Activated T-cell treated with anti-CD3 and anti-CD28 coated beads, Interleukin-2, amount 50 U/mL, for 72 hours (primary cell): ENCODE data around the gene LRFN2. TPM values are rescaled to one million over a fixed set of nuclear protein-coding genes. Genes with fewer than 3 reads are reported as not detected.

Source experiments
- ATAC-seq, 2 donors: fragments of 150-1000 bp; cut with Tn5 transposase; replicated peaks in 1 of 2; 2 replicates each; pipeline ENCODE4 v1.10.0; 2021; ENCODE audit warnings: moderate library complexity in 2 of 2, mild to moderate bottlenecking in 1 of 2
- DNase-seq, 2 donors: peaks; one replicate each; pipeline ENCODE4 v3.0.0; 2021 to 2022; ENCODE audit warnings: mixed read lengths in 1 of 2
- H3K27ac Mint-ChIP-seq: one replicate; pipeline ENCODE4 v1.8.0; 2022; ENCODE audit warnings: mild to moderate bottlenecking, moderate library complexity, mixed read lengths
- H3K27me3 Mint-ChIP-seq: one replicate; pipeline ENCODE4 v1.8.0; 2022; ENCODE audit warnings: low read depth, mixed read lengths
- H3K36me3 Mint-ChIP-seq, 2 donors: one replicate each; pipeline ENCODE4 v1.8.0; 2022; ENCODE audit warnings: mixed read lengths in 2 of 2, mild to moderate bottlenecking in 1 of 2; ENCODE audit not compliant: insufficient read depth in 2 of 2
- H3K4me1 Mint-ChIP-seq: one replicate; pipeline ENCODE4 v1.8.0; 2022; ENCODE audit warnings: low read depth, mixed read lengths
- H3K4me3 Mint-ChIP-seq, 2 donors: one replicate each; pipeline ENCODE4 v1.8.0; 2022; ENCODE audit warnings: mild to moderate bottlenecking in 2 of 2, mixed read lengths in 2 of 2, moderate library complexity in 2 of 2
- H3K9me3 Mint-ChIP-seq, 2 donors: one replicate each; pipeline ENCODE4 v1.8.0; 2022; ENCODE audit warnings: mixed read lengths in 2 of 2
- total RNA-seq, 2 donors: library from RNA; stranded (reverse); gene quantifications; one replicate each; pipeline ENCODE4 v1.2.3, GENCODE V29; 2022

LRFN2 gene
- total RNA-seq, 2 donors from 2014 or later, result 0.12 TPM; not detected in 1

GRCh38 chr6:40517654-40518053, 69.5 kb downstream of the LRFN2 start:
- DNase-seq (no peak), ATAC-seq (no peak)
- no peaks in the 10 kb centered on the region for H3K36me3 Mint-ChIP-seq
- H3K4me3 Mint-ChIP-seq, result no peak overlapping the region
- peaks cover 4% of the 10 kb centered on the region for H3K4me1 Mint-ChIP-seq
- H3K9me3 Mint-ChIP-seq, result no peaks in the 10 kb centered on the region
- peaks cover 11% of the 10 kb centered on the region for H3K27me3 Mint-ChIP-seq
- no peak overlapping the region for H3K27ac Mint-ChIP-seq

DNA sequence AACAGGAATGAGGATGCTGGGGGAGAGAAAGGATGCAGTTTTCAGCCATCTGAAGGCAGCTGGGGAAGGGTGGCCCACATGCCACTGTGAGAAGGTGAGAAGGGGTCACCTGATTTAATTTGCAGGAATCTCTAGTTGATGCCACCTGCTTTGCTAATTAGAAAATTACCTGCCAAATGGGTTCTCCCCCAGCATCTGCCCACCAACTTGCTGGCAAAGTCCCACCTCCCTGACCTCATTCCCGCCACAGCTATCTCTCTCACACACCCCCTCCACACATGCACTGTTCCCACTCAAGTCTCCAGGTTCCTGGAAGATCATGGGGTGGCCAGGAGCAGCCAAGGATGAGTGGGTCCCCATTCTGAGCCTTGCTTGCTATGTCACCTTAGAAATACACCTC, 70.7 kb downstream of the LRFN2 start:
- Mint-ChIP-seq H3K4me3 (no peak overlapping the region), H3K27me3 (peaks cover 11% of the 10 kb centered on the region), H3K27ac (no peak overlapping the region), H3K36me3 (no peaks in the 10 kb centered on the region), H3K9me3 (no peaks in the 10 kb centered on the region), H3K4me1 (peaks cover 8% of the 10 kb centered on the region)
- no peak for DNase-seq
- ATAC-seq, result no peak

DNA sequence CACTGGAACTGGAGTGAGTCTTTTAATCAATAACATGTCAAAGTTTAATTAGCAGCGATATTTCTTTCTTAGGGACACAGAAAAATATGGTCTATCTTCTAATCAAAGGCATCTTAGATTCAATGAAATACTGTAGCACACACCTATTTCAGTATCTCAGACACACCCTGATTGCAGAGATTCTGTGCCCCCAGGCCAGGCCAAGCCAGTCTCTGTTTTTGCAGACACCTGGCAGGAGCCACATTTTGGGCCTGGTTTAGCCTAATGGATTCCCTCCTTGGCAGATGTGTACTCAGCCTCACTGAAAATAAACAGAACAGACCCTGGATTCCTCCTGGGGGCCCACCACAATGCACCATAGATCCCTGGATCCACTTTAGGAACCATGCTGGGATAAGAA, 74.8 kb downstream of the LRFN2 start:
- no peaks in the 10 kb centered on the region for H3K27me3 Mint-ChIP-seq
- H3K4me3 Mint-ChIP-seq, result no peak overlapping the region
- no peak for ATAC-seq
- no peaks in the 10 kb centered on the region for H3K9me3 Mint-ChIP-seq
- no peak for DNase-seq
- H3K4me1 Mint-ChIP-seq, result peaks cover 19% of the 10 kb centered on the region
- H3K27ac Mint-ChIP-seq, result no peak overlapping the region
- H3K36me3 Mint-ChIP-seq, result no peaks in the 10 kb centered on the region

DNA sequence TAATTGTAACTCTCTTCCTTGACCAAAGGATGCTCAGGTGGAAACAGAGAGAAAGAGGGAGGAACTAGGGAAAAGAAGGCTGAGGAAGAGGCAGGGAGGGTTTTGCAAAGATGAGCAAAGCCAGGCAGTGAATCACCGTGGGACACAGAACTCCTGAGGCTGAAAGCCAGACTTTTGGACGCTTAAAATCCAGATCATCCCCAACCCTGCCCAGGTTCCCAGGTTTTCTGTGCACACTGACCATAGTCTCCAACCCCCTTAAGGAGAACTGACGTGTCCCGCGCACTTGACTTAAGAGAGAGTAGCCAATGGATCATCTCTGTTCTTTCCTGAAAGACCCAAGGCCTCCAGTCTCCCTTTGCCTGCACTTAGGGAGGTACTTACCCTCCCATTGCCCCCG, 75.3 kb downstream of the LRFN2 start:
- no peaks in the 10 kb centered on the region for H3K9me3 Mint-ChIP-seq
- no peak for DNase-seq
- no peaks in the 10 kb centered on the region for H3K36me3 Mint-ChIP-seq
- peaks cover 19% of the 10 kb centered on the region for H3K4me1 Mint-ChIP-seq
- ATAC-seq, result no peak
- H3K27me3 Mint-ChIP-seq, result no peaks in the 10 kb centered on the region
- H3K27ac Mint-ChIP-seq, result no peak overlapping the region
- no peak overlapping the region for H3K4me3 Mint-ChIP-seq

DNA sequence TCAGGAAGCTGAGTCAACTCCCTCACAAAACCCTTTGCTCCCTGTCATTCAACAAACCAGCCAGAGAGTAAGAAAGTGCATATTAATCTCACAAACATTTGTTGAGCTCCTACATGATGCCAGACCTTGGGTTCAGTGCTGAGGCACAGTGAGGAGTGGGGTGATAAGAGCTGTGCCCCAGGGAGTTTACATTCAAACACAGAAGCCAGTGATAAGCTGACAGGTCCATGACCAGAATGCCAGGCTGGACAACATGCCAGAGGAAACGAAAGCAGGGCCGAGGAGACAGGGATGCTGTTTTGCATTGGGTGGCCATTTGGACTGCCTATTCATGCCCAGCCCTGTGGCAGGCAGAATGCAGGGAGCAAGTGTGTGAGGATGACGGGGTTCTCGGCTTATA, 76.7 kb downstream of the LRFN2 start:
- DNase-seq, result no peak
- Mint-ChIP-seq H3K36me3 (no peaks in the 10 kb centered on the region), H3K27me3 (no peaks in the 10 kb centered on the region), H3K27ac (no peak overlapping the region), H3K9me3 (no peaks in the 10 kb centered on the region), H3K4me1 (peaks cover 19% of the 10 kb centered on the region), H3K4me3 (no peak overlapping the region)
- ATAC-seq, result no peak

DNA sequence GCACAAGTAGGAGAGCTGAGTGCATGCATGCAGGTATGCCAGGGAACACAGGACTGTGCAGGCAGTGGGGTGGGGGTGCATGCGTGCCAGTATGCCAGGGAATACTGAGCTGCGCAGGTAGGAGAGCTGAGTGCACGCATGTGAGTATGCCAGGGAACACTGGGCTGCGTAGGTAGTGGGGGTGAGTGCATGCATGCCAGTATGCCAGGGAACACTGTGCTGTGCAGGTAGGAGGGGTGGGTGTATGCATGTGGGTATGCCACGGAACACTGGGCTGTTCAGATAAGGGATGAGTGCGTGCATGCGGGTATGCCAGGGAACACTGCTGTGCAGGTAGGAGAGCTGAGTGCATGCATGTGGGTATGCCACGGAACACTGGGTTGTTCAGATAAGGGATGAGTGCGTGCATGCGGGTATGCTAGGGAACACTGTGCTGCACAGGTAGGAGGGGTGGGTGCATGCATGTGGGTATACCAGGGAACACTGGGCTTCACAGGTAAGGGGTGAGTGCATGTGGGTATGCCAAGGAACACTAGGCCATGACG, 77.4 kb downstream of the LRFN2 start:
- DNase-seq (no peak), ATAC-seq (no peak)
- no peaks in the 10 kb centered on the region for H3K27me3 Mint-ChIP-seq
- H3K4me3 Mint-ChIP-seq, result no peak overlapping the region
- no peaks in the 10 kb centered on the region for H3K36me3 Mint-ChIP-seq
- H3K9me3 Mint-ChIP-seq, result no peaks in the 10 kb centered on the region
- H3K27ac Mint-ChIP-seq, result no peak overlapping the region
- H3K4me1 Mint-ChIP-seq, result peaks cover 19% of the 10 kb centered on the region

- Mint-ChIP-seq H3K36me3 (no peaks in the 10 kb centered on the region), H3K4me1 (peaks cover 19% of the 10 kb centered on the region), H3K9me3 (no peaks in the 10 kb centered on the region), H3K4me3 (no peak overlapping the region), H3K27ac (no peak overlapping the region), H3K27me3 (no peaks in the 10 kb centered on the region)
- DNase-seq (peak; percentile 8 to 28), ATAC-seq (peak; percentile 86 to 91)
Observed at GRCh38 chr6:40509086-40509485, 78.1 kb downstream of the LRFN2 start.

DNA sequence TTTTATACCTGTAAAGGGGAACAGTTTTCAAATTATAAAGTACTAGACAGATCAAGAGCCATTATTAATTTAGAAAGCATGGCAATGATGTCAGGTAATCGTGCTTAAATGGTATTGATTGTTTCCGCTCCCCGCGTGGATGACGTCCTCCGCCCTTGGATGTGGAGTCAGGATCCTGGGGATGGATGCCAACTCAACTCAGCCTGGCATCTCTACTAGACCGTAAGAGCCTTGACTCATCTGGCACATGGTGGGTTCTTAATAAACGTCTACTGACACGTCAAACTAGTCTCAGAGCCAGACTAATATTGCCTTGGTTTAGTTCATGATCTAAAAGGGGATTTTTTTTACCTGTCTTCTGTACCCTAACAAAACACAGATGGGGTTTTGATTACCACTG, 80.2 kb downstream of the LRFN2 start:
- H3K27me3 Mint-ChIP-seq, result no peaks in the 10 kb centered on the region
- no peak for ATAC-seq
- no peaks in the 10 kb centered on the region for H3K9me3 Mint-ChIP-seq
- H3K36me3 Mint-ChIP-seq, result no peaks in the 10 kb centered on the region
- no peak overlapping the region for H3K27ac Mint-ChIP-seq
- H3K4me3 Mint-ChIP-seq, result no peak overlapping the region
- DNase-seq, result no peak
- H3K4me1 Mint-ChIP-seq, result peaks cover 19% of the 10 kb centered on the region

DNA sequence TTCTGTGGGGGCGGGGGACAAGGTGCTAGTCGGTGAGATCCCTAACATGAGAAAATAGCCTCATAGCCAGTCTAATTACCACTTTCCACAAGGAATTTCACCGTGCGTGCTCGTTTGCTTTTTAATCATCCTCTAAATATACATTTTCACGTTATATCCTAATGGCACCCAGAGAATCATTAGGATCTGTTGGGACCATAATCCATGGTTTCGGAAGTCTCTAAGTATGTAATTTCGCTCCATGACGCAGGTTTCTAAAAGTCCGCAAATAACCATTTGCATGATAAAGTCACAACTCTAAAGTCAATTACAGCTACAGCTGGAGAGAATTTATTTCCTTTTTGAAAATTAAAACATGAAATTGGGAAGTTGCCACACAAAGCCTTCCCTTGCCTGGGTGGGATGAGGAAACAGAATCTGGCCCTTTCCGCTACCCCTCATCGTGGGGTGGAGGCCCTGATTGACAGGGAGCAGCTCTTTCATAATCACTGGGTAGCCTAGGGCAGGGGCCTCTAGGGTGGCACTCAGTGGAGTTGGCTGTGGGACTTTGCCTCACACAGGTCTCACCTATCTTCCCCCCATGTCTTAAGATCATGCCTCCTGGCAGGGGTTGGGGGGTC, 81.9 kb downstream of the LRFN2 start:
- Mint-ChIP-seq H3K9me3 (no peaks in the 10 kb centered on the region), H3K27me3 (no peaks in the 10 kb centered on the region), H3K4me3 (no peak overlapping the region), H3K27ac (no peak overlapping the region), H3K36me3 (no peaks in the 10 kb centered on the region), H3K4me1 (peaks cover 9% of the 10 kb centered on the region)
- ATAC-seq, result no peak
- DNase-seq, result no peak

GRCh38 chr6:40504274-40504673, 82.9 kb downstream of the LRFN2 start:
- H3K9me3 Mint-ChIP-seq, result no peaks in the 10 kb centered on the region
- ATAC-seq (no peak), DNase-seq (no peak)
- H3K4me3 Mint-ChIP-seq, result no peak overlapping the region
- H3K4me1 Mint-ChIP-seq, result peaks cover 6% of the 10 kb centered on the region
- no peaks in the 10 kb centered on the region for H3K36me3 Mint-ChIP-seq
- H3K27ac Mint-ChIP-seq, result no peak overlapping the region
- H3K27me3 Mint-ChIP-seq, result no peaks in the 10 kb centered on the region

DNA sequence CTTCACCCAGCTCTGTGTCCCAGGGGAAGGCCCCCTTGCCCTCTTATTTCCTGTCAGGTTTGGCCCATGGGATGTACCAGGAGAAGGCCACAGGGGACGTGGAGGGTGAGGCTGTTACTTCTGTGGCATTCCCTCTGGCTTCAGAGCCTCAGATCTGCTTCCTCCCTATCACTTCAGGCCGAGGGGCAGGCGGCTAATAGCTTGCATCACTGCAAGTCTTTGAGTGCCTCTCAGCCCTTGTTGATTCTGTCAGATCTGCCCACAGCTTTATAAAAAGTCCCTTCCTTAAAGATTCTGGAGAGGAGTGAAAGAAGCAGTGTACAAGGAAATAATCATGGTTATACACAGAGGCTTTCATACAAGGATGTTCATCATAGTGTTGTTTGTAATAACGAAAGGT, 86.9 kb downstream of the LRFN2 start:
- H3K27ac Mint-ChIP-seq, result no peak overlapping the region
- H3K9me3 Mint-ChIP-seq, result no peaks in the 10 kb centered on the region
- no peak for DNase-seq
- no peak overlapping the region for H3K4me3 Mint-ChIP-seq
- H3K27me3 Mint-ChIP-seq, result no peaks in the 10 kb centered on the region
- no peaks in the 10 kb centered on the region for H3K36me3 Mint-ChIP-seq
- no peak for ATAC-seq
- no peaks in the 10 kb centered on the region for H3K4me1 Mint-ChIP-seq

DNA sequence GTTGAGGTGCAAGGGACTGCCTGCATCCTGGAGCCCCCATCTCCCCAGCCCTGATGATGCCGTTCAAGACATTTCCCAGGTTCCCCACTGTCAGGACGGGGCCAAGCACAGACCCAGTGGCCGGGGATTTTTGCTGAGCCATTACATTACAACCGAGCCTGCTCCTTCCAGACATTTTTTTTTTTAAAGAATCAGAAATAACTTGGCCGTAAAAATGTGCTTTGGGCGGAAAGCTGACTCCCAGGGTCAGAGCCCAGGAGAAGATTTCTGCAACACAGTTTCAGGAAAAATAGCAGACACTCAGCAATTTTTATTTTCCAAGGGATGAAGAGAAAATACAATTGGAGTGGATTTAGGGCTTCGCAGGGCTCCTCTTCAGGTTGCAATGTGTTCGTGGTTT, 87.9 kb downstream of the LRFN2 start:
- no peaks in the 10 kb centered on the region for H3K36me3 Mint-ChIP-seq
- no peaks in the 10 kb centered on the region for H3K9me3 Mint-ChIP-seq
- H3K27ac Mint-ChIP-seq, result no peak overlapping the region
- no peaks in the 10 kb centered on the region for H3K4me1 Mint-ChIP-seq
- ATAC-seq (no peak), DNase-seq (no peak)
- no peak overlapping the region for H3K4me3 Mint-ChIP-seq
- H3K27me3 Mint-ChIP-seq, result no peaks in the 10 kb centered on the region

GRCh38 chr6:40498148-40498547, 89.0 kb downstream of the LRFN2 start:
- ATAC-seq (no peak), DNase-seq (no peak)
- Mint-ChIP-seq H3K4me1 (no peaks in the 10 kb centered on the region), H3K36me3 (no peaks in the 10 kb centered on the region), H3K27me3 (no peaks in the 10 kb centered on the region), H3K4me3 (no peak overlapping the region), H3K27ac (no peak overlapping the region), H3K9me3 (no peaks in the 10 kb centered on the region)

DNA sequence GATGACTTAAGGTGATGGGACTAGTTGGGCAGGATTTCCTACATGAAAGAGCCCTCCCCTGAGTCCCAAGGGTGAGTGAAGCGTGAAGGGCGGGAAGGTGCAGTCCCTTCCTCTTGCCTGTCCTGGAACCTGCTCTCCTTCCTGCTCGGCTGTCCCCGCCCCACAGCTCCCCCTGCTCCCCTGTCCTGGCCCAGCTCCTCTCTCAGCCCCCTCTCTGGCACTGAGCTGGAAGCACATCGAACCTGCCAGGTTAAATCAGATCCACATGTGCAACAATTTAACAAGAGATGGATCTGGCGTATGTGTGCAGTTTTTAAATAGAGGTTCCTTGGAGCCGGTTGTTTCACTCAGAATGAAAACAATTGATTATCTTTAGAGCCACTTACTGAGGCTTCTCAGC, 95.0 kb downstream of the LRFN2 start:
- H3K36me3 Mint-ChIP-seq, result no peaks in the 10 kb centered on the region
- H3K27ac Mint-ChIP-seq, result no peak overlapping the region
- no peak for ATAC-seq
- no peaks in the 10 kb centered on the region for H3K4me1 Mint-ChIP-seq
- DNase-seq, result no peak
- no peaks in the 10 kb centered on the region for H3K9me3 Mint-ChIP-seq
- H3K4me3 Mint-ChIP-seq, result no peak overlapping the region
- H3K27me3 Mint-ChIP-seq, result no peaks in the 10 kb centered on the region
